WTC11 (cell line): ENCODE measurements around the gene NOSTRIN. TPM values are rescaled to one million over a fixed set of nuclear protein-coding genes. Genes with fewer than 3 reads are reported as not detected.
A peak's percentile ranks its signal among the peaks of the same experiment; 100 is the strongest.

Source experiments
- ATAC-seq: fragments of 200-7000 bp; cut with Tn5 transposase; 2 replicates; pipeline ENCODE4 v1.10.0; 2021; ENCODE audit warnings: mild to moderate bottlenecking, moderate library complexity
- Bru-seq: library from RNA; stranded (reverse); fragments of 400-500 nt; gene quantifications from one replicate; lab custom pipeline; 2021; lab: Mats Ljungman, UMichigan
- CTCF ChIA-PET: fragments of 300-600 bp; sonication (Branson Sonifier 250); formaldehyde crosslinking; loops from one replicate; lab custom pipeline; 2021; ENCODE audit warnings: antibody characterized with exemption; lab: Charles Lee
- POLR2A ChIA-PET: fragments of 350-600 bp; sonication (Branson Sonifier 250); formaldehyde crosslinking; loops from one replicate; lab custom pipeline; 2021; ENCODE audit warnings: antibody characterized with exemption; lab: Charles Lee
- DNase-seq: peaks from one replicate; pipeline ENCODE4 v3.0.0; 2021; ENCODE audit warnings: low spot score
- H3K27ac Mint-ChIP-seq: 2 replicates; pipeline ENCODE4 v1.8.0; 2021; ENCODE audit warnings: mixed read lengths
- H3K27me3 Mint-ChIP-seq: 2 replicates; pipeline ENCODE4 v1.8.0; 2021; ENCODE audit warnings: low read depth, mild to moderate bottlenecking, moderate library complexity, mixed read lengths
- H3K36me3 Mint-ChIP-seq: 2 replicates; pipeline ENCODE4 v1.8.0; 2021; ENCODE audit warnings: mixed read lengths
- H3K4me1 Mint-ChIP-seq: 2 replicates; pipeline ENCODE4 v1.8.0; 2022; ENCODE audit warnings: mixed read lengths
- H3K4me3 Mint-ChIP-seq: 2 replicates; pipeline ENCODE4 v1.8.0; 2021; ENCODE audit warnings: mild to moderate bottlenecking, moderate library complexity, mixed read lengths
- H3K9me3 Mint-ChIP-seq: 2 replicates; pipeline ENCODE4 v1.8.0; 2021; ENCODE audit warnings: mixed read lengths
- ATF6 ChIP-seq: sonication (generic); formaldehyde crosslinking; IDR thresholded peaks from 2 replicates; pipeline ENCODE4 v1.8.1; 2023; ENCODE audit warnings: mild to moderate bottlenecking, missing genetic modification reagents
- E2F4 ChIP-seq: sonication (generic); formaldehyde crosslinking; IDR thresholded peaks from 2 replicates; pipeline ENCODE4 v1.8.1; 2022; ENCODE audit warnings: low read depth, mild to moderate bottlenecking, moderate library complexity, missing genetic modification reagents, borderline replicate concordance
- NFYB ChIP-seq: sonication (generic); formaldehyde crosslinking; conservative IDR thresholded peaks from 2 replicates; pipeline ENCODE4 v1.8.0; 2022; ENCODE audit warnings: low read depth, missing genetic modification reagents
- NR3C1 ChIP-seq: sonication (generic); formaldehyde crosslinking; conservative IDR thresholded peaks from 2 replicates; pipeline ENCODE4 v1.8.1; 2023; ENCODE audit warnings: low read depth, mild to moderate bottlenecking, missing genetic modification reagents
- PRDM15 ChIP-seq: sonication (generic); formaldehyde crosslinking; IDR thresholded peaks from 2 replicates; pipeline ENCODE4 v1.8.0; 2022; ENCODE audit warnings: missing genetic modification reagents
- PREB ChIP-seq: sonication (generic); formaldehyde crosslinking; IDR thresholded peaks from 2 replicates; pipeline ENCODE4 v1.8.1; 2022; ENCODE audit warnings: mild to moderate bottlenecking, missing genetic modification reagents, moderate library complexity, borderline replicate concordance
- SMAD4 ChIP-seq: sonication (generic); formaldehyde crosslinking; IDR thresholded peaks from 2 replicates; pipeline ENCODE4 v1.8.0; 2022; ENCODE audit warnings: mild to moderate bottlenecking, missing genetic modification reagents
- TCF7 ChIP-seq: sonication (generic); formaldehyde crosslinking; IDR thresholded peaks from 2 replicates; pipeline ENCODE4 v1.8.0; 2022; ENCODE audit warnings: mild to moderate bottlenecking, low read depth, missing genetic modification reagents, moderate library complexity
- TEAD1 ChIP-seq: sonication (generic); formaldehyde crosslinking; IDR thresholded peaks from 2 replicates; pipeline ENCODE4 v1.8.0; 2022; ENCODE audit warnings: mild to moderate bottlenecking, missing genetic modification reagents
- TP53 ChIP-seq: sonication (generic); formaldehyde crosslinking; IDR thresholded peaks from 2 replicates; pipeline ENCODE4 v1.8.1; 2023; ENCODE audit warnings: mild to moderate bottlenecking, missing genetic modification reagents
- ZNF121 ChIP-seq: sonication (generic); formaldehyde crosslinking; IDR thresholded peaks from 2 replicates; pipeline ENCODE4 v1.8.0; 2023; ENCODE audit warnings: missing genetic modification reagents
- ZNF138 ChIP-seq: sonication (generic); formaldehyde crosslinking; conservative IDR thresholded peaks from 2 replicates; pipeline ENCODE4 v1.8.1; 2022; ENCODE audit warnings: mild to moderate bottlenecking, moderate library complexity, missing genetic modification reagents
- ZNF219 ChIP-seq: sonication (generic); formaldehyde crosslinking; IDR thresholded peaks from 2 replicates; pipeline ENCODE4 v1.8.0; 2023; ENCODE audit warnings: missing genetic modification reagents, mild to moderate bottlenecking, borderline replicate concordance
- ZNF232 ChIP-seq: sonication (generic); formaldehyde crosslinking; IDR thresholded peaks from 2 replicates; pipeline ENCODE4 v1.8.0; 2022; ENCODE audit warnings: mild to moderate bottlenecking, missing genetic modification reagents
- ZNF263 ChIP-seq: sonication (generic); formaldehyde crosslinking; IDR thresholded peaks from 2 replicates; pipeline ENCODE4 v1.8.1; 2022; ENCODE audit warnings: low read depth, mild to moderate bottlenecking, moderate library complexity, missing genetic modification reagents
- ZNF396 ChIP-seq: fragments of 250-450 bp; sonication (Bioruptor Pico); IDR thresholded peaks from 2 replicates; pipeline ENCODE4 v1.8.0; 2021; ENCODE audit warnings: mild to moderate bottlenecking, moderate library complexity, borderline replicate concordance
- ZNF416 ChIP-seq: fragments of 250-450 bp; sonication (Bioruptor Pico); IDR thresholded peaks from 2 replicates; pipeline ENCODE4 v1.9.0; 2021; ENCODE audit warnings: mild to moderate bottlenecking, inconsistent platforms
- long read RNA-seq, 3 experiments: library from RNA in 1 of 3; library from capped mRNA in 1 of 3; library from polyadenylated mRNA in 1 of 3; unstranded in 2 of 3; stranded (forward) in 1 of 3; transcript quantifications; one replicate each; pipeline ENCODE4 v2.0.0, GENCODE V29; 2021
- total RNA-seq: library from RNA; stranded (reverse); gene quantifications from 3 replicates; pipeline ENCODE4 v1.2.3, GENCODE V29; 2021
- TF ChIP-seq, protein P1 (sequence below): sonication (generic); formaldehyde crosslinking; IDR thresholded peaks from 2 replicates; pipeline ENCODE4 v1.8.0; 2022; ENCODE audit warnings: mild to moderate bottlenecking, missing genetic modification reagents
- TF ChIP-seq, protein P2 (sequence below): fragments of 250-450 bp; sonication (Bioruptor Pico); conservative IDR thresholded peaks from 2 replicates; pipeline ENCODE4 v1.9.0; 2021; ENCODE audit warnings: mild to moderate bottlenecking

Gene NOSTRIN, protein sequence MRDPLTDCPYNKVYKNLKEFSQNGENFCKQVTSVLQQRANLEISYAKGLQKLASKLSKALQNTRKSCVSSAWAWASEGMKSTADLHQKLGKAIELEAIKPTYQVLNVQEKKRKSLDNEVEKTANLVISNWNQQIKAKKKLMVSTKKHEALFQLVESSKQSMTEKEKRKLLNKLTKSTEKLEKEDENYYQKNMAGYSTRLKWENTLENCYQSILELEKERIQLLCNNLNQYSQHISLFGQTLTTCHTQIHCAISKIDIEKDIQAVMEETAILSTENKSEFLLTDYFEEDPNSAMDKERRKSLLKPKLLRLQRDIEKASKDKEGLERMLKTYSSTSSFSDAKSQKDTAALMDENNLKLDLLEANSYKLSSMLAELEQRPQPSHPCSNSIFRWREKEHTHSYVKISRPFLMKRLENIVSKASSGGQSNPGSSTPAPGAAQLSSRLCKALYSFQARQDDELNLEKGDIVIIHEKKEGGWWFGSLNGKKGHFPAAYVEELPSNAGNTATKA
- total RNA-seq (0.22 to 0.46 TPM in 2 of 3 replicates, not detected in the other), Bru-seq, nascent RNA (percentile 14 among the genes with signal in this experiment)
- long read RNA-seq, experiment 1, partial matches to known transcripts: 0 of 4 reads
- long read RNA-seq, experiment 1, other reads (novel, unspliced or antisense): 4 of 4 reads
- long read RNA-seq, experiment 2: 0 reads
- long read RNA-seq, experiment 3: 0 reads

- Mint-ChIP-seq H3K27ac (no peak within 1 kb of the TSS; the same call in 1 of the 2 replicates), H3K36me3 (no peaks in the 10 kb centered on the region)
- TF ChIP-seq ZNF232 (CRISPR knock-in tag): no peak
- TF ChIP-seq PRDM15 (CRISPR knock-in tag): no peak
- no peak for TF ChIP-seq ZNF416
- TF ChIP-seq ATF6 (CRISPR knock-in tag): no peak
- TF ChIP-seq NR3C1 (CRISPR knock-in tag): no peak
- no peak for TF ChIP-seq TEAD1 (CRISPR knock-in tag)
- TF ChIP-seq ZNF396 (CRISPR knock-in tag): no peak
- TF ChIP-seq, all 79 proteins: peak for 0
- H3K4me1 Mint-ChIP-seq: peaks cover 49% of the 10 kb centered on the region
- no peak for DNase-seq
- peaks cover 2% of the 10 kb centered on the region; the same call in 1 of the 2 replicates for H3K27me3 Mint-ChIP-seq
- no peaks in the 10 kb centered on the region for H3K9me3 Mint-ChIP-seq
- POLR2A ChIA-PET: no interaction called here
- no peak within 1 kb of the TSS for H3K4me3 Mint-ChIP-seq
- CTCF ChIA-PET: no interaction called here
- ATAC-seq: peak; percentile 44
These were observed at the start of gene NOSTRIN for GRCh38 chr2:168801961-168802858. TSS of gene NOSTRIN (plus strand) at chr2:168802637. CDS start at chr2:168802647, 10 bp downstream.

GRCh38 chr2:168753765-168754329, 48.6 kb upstream of the NOSTRIN start:
- Mint-ChIP-seq H3K27ac (no peak overlapping the region), H3K9me3 (no peaks in the 10 kb centered on the region), H3K27me3 (no peaks in the 10 kb centered on the region), H3K4me1 (peaks cover 14% of the 10 kb centered on the region), H3K4me3 (no peak overlapping the region), H3K36me3 (no peaks in the 10 kb centered on the region)
- DNase-seq (no peak), ATAC-seq (no peak)
- ChIA-PET POLR2A (no interaction called here), CTCF (interaction anchor here (0.8 to 1.2 kb wide), 2 partner anchors 407 to 417 kb away, joined by 3 to 4 read pairs; no protein-coding TSS in a partner anchor)
- TF ChIP-seq NFYB (CRISPR knock-in tag): no peak
- TF ChIP-seq, protein P1, sequence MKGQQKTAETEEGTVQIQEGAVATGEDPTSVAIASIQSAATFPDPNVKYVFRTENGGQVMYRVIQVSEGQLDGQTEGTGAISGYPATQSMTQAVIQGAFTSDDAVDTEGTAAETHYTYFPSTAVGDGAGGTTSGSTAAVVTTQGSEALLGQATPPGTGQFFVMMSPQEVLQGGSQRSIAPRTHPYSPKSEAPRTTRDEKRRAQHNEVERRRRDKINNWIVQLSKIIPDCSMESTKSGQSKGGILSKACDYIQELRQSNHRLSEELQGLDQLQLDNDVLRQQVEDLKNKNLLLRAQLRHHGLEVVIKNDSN: no peak
- no peak for TF ChIP-seq SMAD4 (CRISPR knock-in tag)
- no peak for TF ChIP-seq TCF7
- no peak for TF ChIP-seq ZNF121
- no peak for TF ChIP-seq NR3C1 (CRISPR knock-in tag)
- TF ChIP-seq TP53 (CRISPR knock-in tag): no peak
- TF ChIP-seq E2F4 (CRISPR knock-in tag): no peak
- TF ChIP-seq ZNF219 (CRISPR knock-in tag): no peak
- no peak for TF ChIP-seq ZNF138 (CRISPR knock-in tag)
- no peak for TF ChIP-seq PREB (CRISPR knock-in tag)
- TF ChIP-seq ZNF263 (CRISPR knock-in tag): no peak
- TF ChIP-seq, protein P2, sequence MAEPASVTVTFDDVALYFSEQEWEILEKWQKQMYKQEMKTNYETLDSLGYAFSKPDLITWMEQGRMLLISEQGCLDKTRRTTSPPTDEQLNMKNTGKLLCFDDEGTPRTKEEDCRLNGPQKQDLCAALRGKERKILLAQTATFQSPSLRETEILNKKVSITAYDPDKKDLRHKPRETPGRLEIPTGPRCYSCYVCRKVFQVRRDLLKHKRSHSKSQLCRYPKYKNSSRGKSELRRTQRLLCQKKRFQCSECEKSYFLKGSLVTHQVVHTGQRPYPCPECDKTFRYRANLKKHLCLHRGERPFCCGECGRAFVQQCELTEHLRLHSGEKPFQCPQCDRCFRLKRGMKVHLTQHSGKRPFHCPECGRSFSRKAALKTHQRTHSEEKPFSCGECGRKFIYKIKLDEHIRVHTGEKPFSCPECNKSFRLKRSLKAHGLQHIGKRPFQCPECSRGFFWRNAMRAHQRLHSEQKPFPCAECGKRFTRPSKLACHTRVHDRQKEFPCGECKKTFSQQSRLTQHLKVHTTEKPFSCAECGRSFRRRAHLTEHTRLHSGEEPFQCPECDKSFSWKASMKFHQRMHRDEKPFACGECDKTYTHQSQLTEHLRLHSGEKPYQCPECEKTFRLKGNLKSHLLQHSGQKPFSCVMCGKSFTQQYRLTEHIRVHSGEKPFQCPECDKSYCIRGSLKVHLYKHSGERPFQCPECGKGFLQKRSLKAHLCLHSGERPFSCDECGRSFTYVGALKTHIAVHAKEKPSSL (CRISPR knock-in tag): no peak
